ENCODE data around the gene DUS3L. TPM values are rescaled to one million over a fixed set of nuclear protein-coding genes. Genes with fewer than 3 reads are reported as not detected.

The DUS3L gene
- polyA plus RNA-seq, 1 donor (not counting 4 experiments of a cell fraction or from before 2014, with no cell fraction given) = 12.0 TPM

GRCh38 chr19:5832527-5833216 is 41.7 kb upstream of the DUS3L start:
- Histone ChIP-seq H3K4me2 (ENCODE audit: control insufficient read depth, extremely low read depth, insufficient read depth, low read depth, low read length) (no peak overlapping the region), H3K36me3 (ENCODE audit: control insufficient read depth in 2 of 2, extremely low read depth in 1 of 2, insufficient read depth in 2 of 2, low read length in 2 of 2) (no peaks in the 10 kb centered on the region), H3K4me3 (ENCODE audit: control insufficient read depth in 2 of 3, extremely low read depth in 1 of 3, insufficient read depth in 2 of 3, low read depth in 1 of 3, low read length in 3 of 3) (no peak overlapping the region), H3K9ac (ENCODE audit: control insufficient read depth, extremely low read depth, insufficient read depth, low read length) (no peak overlapping the region), H3K79me2 (ENCODE audit: control insufficient read depth, insufficient read depth, low read length) (no peaks in the 10 kb centered on the region), H3K27ac (ENCODE audit: control insufficient read depth, insufficient read depth, low read length) (no peak overlapping the region), H3K9me1 (ENCODE audit: control insufficient read depth, extremely low read depth, insufficient read depth, low read length) (no peaks in the 10 kb centered on the region), H4K20me1 (ENCODE audit: control insufficient read depth, extremely low read depth, insufficient read depth, low read length) (no peaks in the 10 kb centered on the region), H3K27me3 (ENCODE audit: control insufficient read depth, extremely low read depth, insufficient read depth, low read length) (peaks cover 15% of the 10 kb centered on the region), H3K4me1 (ENCODE audit: control insufficient read depth, extremely low read depth, insufficient read depth, low read length) (no peaks in the 10 kb centered on the region), H3K9me3 (ENCODE audit: control insufficient read depth, low read depth, low read length) (no peaks in the 10 kb centered on the region), H2AFZ (ENCODE audit: control insufficient read depth, low read length) (no peak overlapping the region)
- FAIRE-seq (no peak), DNase-seq (ENCODE audit: low read depth, low spot score) (no peak)
- dilution Hi-C loops (cut with MboI; ENCODE audit: extremely low pct_ligation_motif_present, low sequenced_read_pairs) = no loop called here
- no peak for TF ChIP-seq CTCF (optimal IDR thresholded peaks at IDR 0.05 in 1 of 3, IDR thresholded peaks at IDR 0.05 in 1 of 3, conservative IDR thresholded peaks at IDR 0.05 in 1 of 3; ENCODE audit: extremely low read depth in 1 of 3, insufficient read depth in 2 of 3, low read length in 3 of 3)
- TF ChIP-seq EZH2 (IDR thresholded peaks at IDR 0.05; ENCODE audit: low read length) = no peak

GRCh38 chr19:5832061-5832460 is 41.1 kb upstream of the DUS3L start:
- H2AFZ ChIP-seq (ENCODE audit: control insufficient read depth, low read length) = no peak overlapping the region
- H3K4me1 ChIP-seq (ENCODE audit: control insufficient read depth, extremely low read depth, insufficient read depth, low read length) = no peaks in the 10 kb centered on the region
- H3K9me1 ChIP-seq (ENCODE audit: control insufficient read depth, extremely low read depth, insufficient read depth, low read length) = no peaks in the 10 kb centered on the region
- H3K79me2 ChIP-seq (ENCODE audit: control insufficient read depth, insufficient read depth, low read length) = no peaks in the 10 kb centered on the region
- DNase-seq (ENCODE audit: low read depth, low spot score) = no peak
- no peak overlapping the region for H3K4me3 ChIP-seq (ENCODE audit: control insufficient read depth in 2 of 3, extremely low read depth in 1 of 3, insufficient read depth in 2 of 3, low read depth in 1 of 3, low read length in 3 of 3)
- no peaks in the 10 kb centered on the region for H3K9me3 ChIP-seq (ENCODE audit: control insufficient read depth, low read depth, low read length)
- no peaks in the 10 kb centered on the region for H4K20me1 ChIP-seq (ENCODE audit: control insufficient read depth, extremely low read depth, insufficient read depth, low read length)
- dilution Hi-C loops (cut with MboI; ENCODE audit: extremely low pct_ligation_motif_present, low sequenced_read_pairs) = no loop called here
- no peaks in the 10 kb centered on the region for H3K36me3 ChIP-seq (ENCODE audit: control insufficient read depth in 2 of 2, extremely low read depth in 1 of 2, insufficient read depth in 2 of 2, low read length in 2 of 2)
- H3K27ac ChIP-seq (ENCODE audit: control insufficient read depth, insufficient read depth, low read length) = no peak overlapping the region
- H3K9ac ChIP-seq (ENCODE audit: control insufficient read depth, extremely low read depth, insufficient read depth, low read length) = no peak overlapping the region
- FAIRE-seq = no peak
- peaks cover 15% of the 10 kb centered on the region for H3K27me3 ChIP-seq (ENCODE audit: control insufficient read depth, extremely low read depth, insufficient read depth, low read length)
- H3K4me2 ChIP-seq (ENCODE audit: control insufficient read depth, extremely low read depth, insufficient read depth, low read depth, low read length) = no peak overlapping the region
- TF ChIP-seq EZH2 (IDR thresholded peaks at IDR 0.05; ENCODE audit: low read length) (no peak), CTCF (optimal IDR thresholded peaks at IDR 0.05 in 1 of 3, IDR thresholded peaks at IDR 0.05 in 1 of 3, conservative IDR thresholded peaks at IDR 0.05 in 1 of 3; ENCODE audit: extremely low read depth in 1 of 3, insufficient read depth in 2 of 3, low read length in 3 of 3) (no peak)
